HUES64 (cell line): ENCODE data around the gene MOGAT1.
"Not testable (repeated sequence)": the region's sequence is repeated elsewhere in the genome, so short reads cannot be mapped to it uniquely, and the experiment has no call there.

Experiments
- H3K27ac ChIP-seq: 2 replicates; pipeline ENCODE4 v1.7.0; 2013; ENCODE audit warnings: low read depth, low read length, inconsistent platforms
- H3K27me3 ChIP-seq: 2 replicates; pipeline ENCODE4 v1.6.1; 2013; ENCODE audit warnings: mild to moderate bottlenecking, low read length; ENCODE audit not compliant: insufficient read depth
- H3K36me3 ChIP-seq: 2 replicates; pipeline ENCODE4 v1.6.1; 2013; ENCODE audit warnings: mild to moderate bottlenecking, low read length; ENCODE audit not compliant: insufficient read depth
- H3K4me1 ChIP-seq: 2 replicates; pipeline ENCODE4 v1.6.1; 2013; ENCODE audit warnings: mild to moderate bottlenecking, low read length, moderate library complexity; ENCODE audit not compliant: insufficient read depth
- H3K4me3 ChIP-seq: 2 replicates; pipeline ENCODE4 v1.5.1; 2013; ENCODE audit warnings: mild to moderate bottlenecking, low read length, moderate library complexity
- H3K9ac ChIP-seq: 2 replicates; pipeline ENCODE4 v1.6.1; 2013; ENCODE audit warnings: mild to moderate bottlenecking, low read depth, low read length
- H3K9me3 ChIP-seq: 2 replicates; pipeline ENCODE4 v1.6.1; 2013; ENCODE audit warnings: low read depth, low read length; ENCODE audit not compliant: insufficient read depth
- WGBS: fragments of 150-250, 120-280 bp; methylation state at CpG from one replicate; pipeline ENCODE4 v1.1.7; 2013; ENCODE audit warnings: missing lambda C conversion rate; 5-methylcytosine and 5-hydroxymethylcytosine counted together

The MOGAT1 gene

GRCh38 chr2:222672068-222672401 is 577 bp downstream of the MOGAT1 start:
- H3K9ac ChIP-seq = peak overlapping the region; percentile 66
- H3K4me1 ChIP-seq = 0 out of 2 replicates have a peak, but pooled peaks cover 4% of the 10 kb centered on the region

GRCh38 chr2:222673273-222673672 is 1.8 kb downstream of the MOGAT1 start:
- Histone ChIP-seq H3K4me1 (0 out of 2 replicates have a peak, but pooled peaks cover 4% of the 10 kb centered on the region), H3K27me3 (peaks cover 50% of the 10 kb centered on the region), H3K27ac (no peak overlapping the region), H3K9me3 (no peaks in the 10 kb centered on the region), H3K36me3 (no peaks in the 10 kb centered on the region), H3K9ac (no peak overlapping the region), H3K4me3 (no peak overlapping the region)
- WGBS = 93% methylated on average over 6 of the region's 7 CpGs

More at GRCh38 chr2:222672068-222672401, 577 bp downstream of the MOGAT1 start:
- peak overlapping the region; percentile 64 for H3K4me3 ChIP-seq
- no peaks in the 10 kb centered on the region for H3K9me3 ChIP-seq
- H3K27ac ChIP-seq = no peak overlapping the region
- peaks cover 50% of the 10 kb centered on the region for H3K27me3 ChIP-seq
- no peaks in the 10 kb centered on the region for H3K36me3 ChIP-seq
- 23% methylated on average over 10 of the region's 10 CpGs for WGBS

- Histone ChIP-seq H3K36me3 (no peaks in the 10 kb centered on the region), H3K27me3 (peaks cover 45% of the 10 kb centered on the region), H3K9ac (no peak overlapping the region), H3K27ac (no peak overlapping the region), H3K4me1 (0 out of 2 replicates have a peak, but pooled peaks cover 4% of the 10 kb centered on the region), H3K4me3 (no peak overlapping the region), H3K9me3 (no peaks in the 10 kb centered on the region)
- 90% methylated on average over 5 of the region's 5 CpGs for WGBS
Observed at GRCh38 chr2:222673883-222674282, 2.4 kb downstream of the MOGAT1 start.

- Histone ChIP-seq H3K36me3 (no peaks in the 10 kb centered on the region), H3K9me3 (no peaks in the 10 kb centered on the region), H3K9ac (no peak overlapping the region), H3K4me3 (no peak overlapping the region), H3K27ac (no peak overlapping the region), H3K27me3 (peaks cover 6% of the 10 kb centered on the region; the same call in 1 of the 2 replicates), H3K4me1 (no peaks in the 10 kb centered on the region)
- WGBS = 94% methylated on average over 3 of the region's 3 CpGs
Observed at GRCh38 chr2:222677981-222678380, 6.5 kb downstream of the MOGAT1 start.

- Histone ChIP-seq H3K9me3 (no peaks in the 10 kb centered on the region), H3K4me1 (no peaks in the 10 kb centered on the region), H3K36me3 (no peaks in the 10 kb centered on the region), H3K27me3 (no peaks in the 10 kb centered on the region), H3K4me3 (no peak overlapping the region), H3K27ac (no peak overlapping the region), H3K9ac (no peak overlapping the region)
- WGBS = 89% methylated on average over 3 of the region's 3 CpGs
Observed at GRCh38 chr2:222683805-222684204, 12.3 kb downstream of the MOGAT1 start.

- WGBS = 86% methylated on average over 5 of the region's 5 CpGs
- Histone ChIP-seq H3K9me3 (no peaks in the 10 kb centered on the region), H3K27ac (no peak overlapping the region), H3K4me1 (no peaks in the 10 kb centered on the region), H3K36me3 (no peaks in the 10 kb centered on the region), H3K9ac (no peak overlapping the region), H3K4me3 (no peak overlapping the region), H3K27me3 (no peaks in the 10 kb centered on the region)
Observed at GRCh38 chr2:222686086-222686750, 14.8 kb downstream of the MOGAT1 start.

DNA sequence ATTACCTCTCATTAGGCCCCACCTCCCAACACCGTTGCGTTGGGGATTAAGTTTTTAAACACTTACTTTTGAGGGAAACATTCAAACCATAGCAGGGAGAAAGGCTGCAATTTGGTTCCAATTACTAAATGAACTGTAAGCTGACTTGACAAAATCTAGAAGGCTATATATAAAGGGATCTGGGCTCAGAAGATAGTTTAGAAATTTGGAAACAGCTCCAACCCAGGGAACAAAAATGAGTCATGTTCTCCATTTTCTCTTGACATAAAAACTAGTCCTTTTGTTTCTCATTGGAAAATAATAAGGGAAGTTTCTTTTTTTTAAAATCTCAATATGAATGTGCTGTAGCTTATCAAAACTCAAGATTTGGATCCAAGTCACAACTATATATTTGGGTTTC is 17.5 kb downstream of the MOGAT1 start:
- 92% methylated on average over 2 of the region's 2 CpGs for WGBS
- H3K27ac ChIP-seq = no peak overlapping the region

DNA sequence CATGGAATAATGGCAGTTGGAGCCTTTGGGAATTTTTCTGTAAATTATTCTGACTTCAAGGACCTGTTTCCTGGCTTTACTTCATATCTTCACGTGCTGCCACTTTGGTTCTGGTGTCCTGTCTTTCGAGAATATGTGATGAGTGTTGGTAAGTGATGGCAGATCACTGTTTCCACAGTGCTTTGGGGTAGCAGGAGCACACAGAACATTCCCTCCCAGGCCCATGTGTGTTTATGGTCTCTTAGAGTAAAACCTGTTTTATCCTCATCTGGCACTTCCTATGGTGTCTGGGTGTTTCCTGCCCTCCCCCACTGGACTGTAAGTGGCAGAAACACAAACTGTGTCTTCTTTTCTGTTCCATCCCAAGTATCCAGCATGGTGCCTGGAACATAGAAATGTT is 17.9 kb downstream of the MOGAT1 start:
- Histone ChIP-seq H3K9me3 (no peaks in the 10 kb centered on the region), H3K4me3 (no peak overlapping the region), H3K27ac (no peak overlapping the region), H3K36me3 (no peaks in the 10 kb centered on the region), H3K4me1 (no peaks in the 10 kb centered on the region), H3K27me3 (no peaks in the 10 kb centered on the region), H3K9ac (no peak overlapping the region)
- 96% methylated on average over 2 of the region's 2 CpGs for WGBS

More for the DNA sequence above, 17.5 kb downstream of the MOGAT1 start:
- no peaks in the 10 kb centered on the region for H3K4me1 ChIP-seq
- no peak overlapping the region for H3K9ac ChIP-seq
- H3K9me3 ChIP-seq = no peaks in the 10 kb centered on the region
- H3K4me3 ChIP-seq = no peak overlapping the region
- no peaks in the 10 kb centered on the region for H3K27me3 ChIP-seq
- no peaks in the 10 kb centered on the region for H3K36me3 ChIP-seq

DNA sequence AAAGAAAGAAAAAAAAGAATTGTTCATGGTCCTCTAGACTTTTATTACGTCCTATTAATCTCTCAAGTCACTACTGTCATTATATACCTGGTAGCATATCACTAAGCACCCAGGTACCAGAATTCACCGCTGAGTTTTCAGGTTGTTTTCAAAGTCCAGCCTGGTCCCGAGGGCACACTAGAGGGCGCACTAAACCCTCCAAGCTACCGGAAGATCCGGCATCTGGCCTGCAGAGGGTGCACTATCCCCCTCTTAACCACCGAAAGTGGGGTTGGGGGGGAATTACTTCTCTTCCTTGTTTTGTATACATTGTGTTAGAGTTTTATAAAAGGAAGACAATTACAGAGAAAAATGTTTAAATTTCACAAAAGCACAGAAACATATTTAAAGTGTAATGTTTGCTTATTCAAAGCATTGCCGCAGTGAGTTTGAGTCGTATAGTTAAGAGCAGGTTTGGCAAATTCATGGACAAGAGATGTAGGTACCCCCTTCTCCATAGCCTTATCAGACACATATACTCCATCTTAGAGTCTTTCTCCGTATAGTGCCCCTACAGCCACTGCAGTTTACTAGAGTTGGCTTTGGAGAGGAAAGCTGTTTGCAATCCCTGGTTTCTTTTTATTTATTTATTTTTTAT is 19.2 kb downstream of the MOGAT1 start:
- Histone ChIP-seq H3K9ac (no peak overlapping the region), H3K4me3 (no peak overlapping the region), H3K27ac (no peak overlapping the region), H3K9me3 (no peaks in the 10 kb centered on the region), H3K36me3 (no peaks in the 10 kb centered on the region), H3K27me3 (no peaks in the 10 kb centered on the region), H3K4me1 (no peaks in the 10 kb centered on the region)
- WGBS = 26% methylated on average over 8 of the region's 10 CpGs

- H3K4me1 ChIP-seq, H3K27ac ChIP-seq, H3K9ac ChIP-seq, H3K9me3 ChIP-seq, H3K36me3 ChIP-seq, H3K4me3 ChIP-seq, H3K27me3 ChIP-seq: not testable (repeated sequence)
- 85% methylated on average over 5 of the region's 5 CpGs for WGBS
Observed at GRCh38 chr2:222693413-222693812, 22.0 kb downstream of the MOGAT1 start.

GRCh38 chr2:222693837-222694236 is 22.4 kb downstream of the MOGAT1 start:
- no peaks in the 10 kb centered on the region for H3K9me3 ChIP-seq
- H3K36me3 ChIP-seq = no peaks in the 10 kb centered on the region
- H3K4me3 ChIP-seq = no peak overlapping the region
- 89% methylated on average over 1 of the region's 1 CpG for WGBS
- no peaks in the 10 kb centered on the region for H3K4me1 ChIP-seq
- H3K27ac ChIP-seq = no peak overlapping the region
- no peaks in the 10 kb centered on the region for H3K27me3 ChIP-seq
- no peak overlapping the region for H3K9ac ChIP-seq
